GDM1 (cell line): ENCODE results near the gene ITPR2.
"Not testable (repeated sequence)": the region's sequence is repeated elsewhere in the genome, so short reads cannot be mapped to it uniquely, and the experiment has no call there.

Experiments
- DNase-seq: peaks from one replicate; lab custom pipeline; 2025; lab: John Stamatoyannopoulos, UW

Gene ITPR2

GRCh38 chr12:26622601-26623000 is 210.4 kb downstream of the ITPR2 start:
- DNase-seq: no peak

GRCh38 chr12:26621932-26622331 is 211.1 kb downstream of the ITPR2 start:
- no peak for DNase-seq

GRCh38 chr12:26620907-26621306 is 212.1 kb downstream of the ITPR2 start:
- DNase-seq: no peak

- DNase-seq: no peak
Measured at GRCh38 chr12:26617513-26617912, 215.5 kb downstream of the ITPR2 start.

GRCh38 chr12:26614011-26614616 is 218.9 kb downstream of the ITPR2 start:
- peak; percentile 3 for DNase-seq

- no peak for DNase-seq
Measured at GRCh38 chr12:26612203-26612602, 220.8 kb downstream of the ITPR2 start.

GRCh38 chr12:26611598-26611997 is 221.4 kb downstream of the ITPR2 start:
- no peak for DNase-seq

- DNase-seq: no peak
Measured at GRCh38 chr12:26610774-26611173, 222.2 kb downstream of the ITPR2 start.

GRCh38 chr12:26609986-26610385 is 223.0 kb downstream of the ITPR2 start:
- DNase-seq: no peak

GRCh38 chr12:26608706-26609105 is 224.3 kb downstream of the ITPR2 start:
- DNase-seq: no peak

GRCh38 chr12:26608273-26608672 is 224.7 kb downstream of the ITPR2 start:
- no peak for DNase-seq

- no peak for DNase-seq
Measured at GRCh38 chr12:26606911-26607310, 226.1 kb downstream of the ITPR2 start.

- not testable (repeated sequence) for DNase-seq
Measured at GRCh38 chr12:26604813-26605212, 228.2 kb downstream of the ITPR2 start.

GRCh38 chr12:26599096-26599695 is 233.8 kb downstream of the ITPR2 start:
- no peak for DNase-seq

- no peak for DNase-seq
Measured at GRCh38 chr12:26595806-26596205, 237.2 kb downstream of the ITPR2 start.

GRCh38 chr12:26580619-26581018 is 252.4 kb downstream of the ITPR2 start:
- DNase-seq: no peak

- no peak for DNase-seq
Measured at GRCh38 chr12:26576266-26576665, 256.7 kb downstream of the ITPR2 start.

GRCh38 chr12:26573225-26573909 is 259.6 kb downstream of the ITPR2 start:
- no peak for DNase-seq

GRCh38 chr12:26572137-26572536 is 260.9 kb downstream of the ITPR2 start:
- DNase-seq: no peak

- DNase-seq: no peak
Measured at GRCh38 chr12:26571560-26571959, 261.4 kb downstream of the ITPR2 start.

- no peak for DNase-seq
Measured at GRCh38 chr12:26567126-26567525, 265.9 kb downstream of the ITPR2 start.

- DNase-seq: no peak
Measured at GRCh38 chr12:26566675-26567074, 266.3 kb downstream of the ITPR2 start.

- no peak for DNase-seq
Measured at GRCh38 chr12:26566186-26566585, 266.8 kb downstream of the ITPR2 start.

GRCh38 chr12:26564391-26564790 is 268.6 kb downstream of the ITPR2 start:
- no peak for DNase-seq
